Tibial nerve (tissue), 4 donors: ENCODE results near the gene FCHSD2. TPM values are rescaled to one million over a fixed set of nuclear protein-coding genes. Genes with fewer than 3 reads are reported as not detected.

ENCODE experiments used
- DNase-seq, 2 donors: peaks; one replicate each; pipeline ENCODE4 v3.0.0-alpha.2; 2019; ENCODE audit warnings: low spot score in 2 of 2
- H3K27ac ChIP-seq, 4 donors: fragments of 200-600 bp; sonication (generic) in 3 of 4; one replicate each; pipeline ENCODE4 v1.5.1; 2017 to 2019; ENCODE audit warnings: mild to moderate bottlenecking in 1 of 4
- H3K27me3 ChIP-seq, 2 donors: fragments of 200-600 bp; sonication (generic) in 1 of 2; one replicate each; pipeline versions ENCODE4 v1.5.1 to v1.6.0; 2017 to 2019
- H3K36me3 ChIP-seq, 3 donors: fragments of 200-600 bp; sonication (generic); one replicate each; pipeline ENCODE4 v1.5.1; 2018 to 2019
- H3K4me1 ChIP-seq, 4 donors: fragments of 200-600 bp; sonication (generic) in 3 of 4; one replicate each; pipeline ENCODE4 v1.5.1; 2017 to 2019
- H3K4me3 ChIP-seq, 4 donors: fragments of 200-600 bp; sonication (generic) in 3 of 4; one replicate each; pipeline ENCODE4 v1.5.1; 2017 to 2019; ENCODE audit warnings: mild to moderate bottlenecking in 1 of 4, moderate library complexity in 1 of 4
- H3K9me3 ChIP-seq, 4 donors: fragments of 200-600 bp; sonication (generic) in 3 of 4; one replicate each; pipeline ENCODE4 v1.5.1; 2017 to 2019
- CTCF ChIP-seq, 5 experiments: fragments of 200-600 bp in 3 of 5; fragments of 450-650 bp in 2 of 5; sonication (generic) in 3 of 5; IDR thresholded peaks; one replicate each; pipeline ENCODE4 v1.5.1; 2016 to 2019; ENCODE audit warnings: antibody characterized with exemption in 5 of 5, mild to moderate bottlenecking in 3 of 5, moderate library complexity in 2 of 5
- EP300 ChIP-seq, 2 donors: sonication (generic); formaldehyde crosslinking; IDR thresholded peaks; one replicate each; pipeline ENCODE4 v1.6.1; 2017; ENCODE audit warnings: antibody characterized with exemption in 2 of 2, mild to moderate bottlenecking in 1 of 2
- POLR2A ChIP-seq, 2 donors: fragments of 450-650 bp; IDR thresholded peaks; one replicate each; pipeline ENCODE4 v1.6.1; 2017; ENCODE audit warnings: antibody characterized with exemption in 2 of 2, mild to moderate bottlenecking in 2 of 2, moderate library complexity in 2 of 2
- WGBS, 2 donors: methylation state at CpG; one replicate each; pipeline ENCODE4 v1.1.5; 2018; 5-methylcytosine and 5-hydroxymethylcytosine counted together
- total RNA-seq, 4 donors: library from RNA; depleted of rRNA; stranded (reverse); fragments of >200 nt; gene quantifications; one replicate each; pipeline ENCODE4 v1.1.0, GENCODE V29; 2016

Gene FCHSD2
- total RNA-seq, 4 donors from 2014 or later, result 19.5 to 29.1 (median 22.8) TPM

GRCh38 chr11:73059915-73060314 is 82.2 kb downstream of the FCHSD2 start:
- 92 to 96% methylated on average over 1 of the region's 1 CpG for WGBS, 2 donors
- Histone ChIP-seq H3K4me1 (peaks cover 0 to 19% (median 4%) of the 10 kb centered on the region in 4 donors), H3K4me3 (no peak overlapping the region), H3K27ac (no peak overlapping the region), H3K36me3 (no peaks in the 10 kb centered on the region), H3K9me3 (no peaks in the 10 kb centered on the region), H3K27me3 (no peaks in the 10 kb centered on the region)
- DNase-seq, result no peak
- no peak for TF ChIP-seq CTCF (IDR thresholded peaks at IDR 0.05)
- TF ChIP-seq POLR2A (IDR thresholded peaks at IDR 0.05), result no peak
- TF ChIP-seq EP300 (IDR thresholded peaks at IDR 0.05), result no peak

- Histone ChIP-seq H3K9me3 (no peaks in the 10 kb centered on the region), H3K4me3 (no peak overlapping the region), H3K4me1 (peaks cover 0 to 19% (median 4%) of the 10 kb centered on the region in 4 donors), H3K36me3 (no peaks in the 10 kb centered on the region), H3K27me3 (no peaks in the 10 kb centered on the region), H3K27ac (no peak overlapping the region)
- TF ChIP-seq EP300 (IDR thresholded peaks at IDR 0.05) (no peak), POLR2A (IDR thresholded peaks at IDR 0.05) (no peak), CTCF (IDR thresholded peaks at IDR 0.05) (no peak)
- 61 to 64% methylated on average over 4 of the region's 4 CpGs for WGBS, 2 donors
- DNase-seq, result no peak
Observed at GRCh38 chr11:73058989-73059674, 83.0 kb downstream of the FCHSD2 start.

- H3K4me3 ChIP-seq, result no peak overlapping the region
- TF ChIP-seq POLR2A (IDR thresholded peaks at IDR 0.05), result no peak
- TF ChIP-seq EP300 (IDR thresholded peaks at IDR 0.05), result no peak
- no peak for TF ChIP-seq CTCF (IDR thresholded peaks at IDR 0.05)
- WGBS, 2 donors, result 86 to 88% methylated on average over 3 of the region's 3 CpGs
- peaks cover 0 to 12% (median 4%) of the 10 kb centered on the region in 4 donors for H3K4me1 ChIP-seq
- H3K27me3 ChIP-seq, result no peaks in the 10 kb centered on the region
- no peak overlapping the region for H3K27ac ChIP-seq
- DNase-seq, result no peak
- no peaks in the 10 kb centered on the region for H3K36me3 ChIP-seq
- H3K9me3 ChIP-seq, result no peaks in the 10 kb centered on the region
Observed at GRCh38 chr11:73055655-73056354, 86.3 kb downstream of the FCHSD2 start.

- Histone ChIP-seq H3K4me1 (peaks cover 0 to 9% (median under 1%) of the 10 kb centered on the region in 4 donors), H3K27me3 (no peaks in the 10 kb centered on the region), H3K4me3 (no peak overlapping the region), H3K9me3 (no peaks in the 10 kb centered on the region), H3K36me3 (no peaks in the 10 kb centered on the region), H3K27ac (no peak overlapping the region)
- no peak for DNase-seq
- TF ChIP-seq POLR2A (IDR thresholded peaks at IDR 0.05), result no peak
- TF ChIP-seq EP300 (IDR thresholded peaks at IDR 0.05), result no peak
- TF ChIP-seq CTCF (IDR thresholded peaks at IDR 0.05), result no peak
- 81 to 85% methylated on average over 5 of the region's 5 CpGs for WGBS, 2 donors
Observed at GRCh38 chr11:73055002-73055401, 87.1 kb downstream of the FCHSD2 start.

GRCh38 chr11:73053964-73054363 is 88.2 kb downstream of the FCHSD2 start:
- WGBS, 2 donors, result 58 to 83% methylated on average over 1 of the region's 1 CpG
- Histone ChIP-seq H3K4me1 (no peaks in the 10 kb centered on the region), H3K27me3 (no peaks in the 10 kb centered on the region), H3K9me3 (no peaks in the 10 kb centered on the region), H3K36me3 (no peaks in the 10 kb centered on the region), H3K27ac (no peak overlapping the region), H3K4me3 (no peak overlapping the region)
- no peak for DNase-seq
- TF ChIP-seq POLR2A (IDR thresholded peaks at IDR 0.05) (no peak), CTCF (IDR thresholded peaks at IDR 0.05) (no peak), EP300 (IDR thresholded peaks at IDR 0.05) (no peak)
